IMR-90 (cell line): ENCODE measurements around the gene PRKAG3. TPM values are rescaled to one million over a fixed set of nuclear protein-coding genes. Genes with fewer than 3 reads are reported as not detected.

Source experiments
- ATAC-seq: fragments of 200-7000 bp; cut with Tn5 transposase; 2 replicates; pipeline ENCODE4 v1.9.1; 2020; ENCODE audit warnings: low read depth, mild to moderate bottlenecking, moderate library complexity
- BruUV-seq: library from RNA; stranded (reverse); fragments of 400-500 nt; replicated peaks from 2 replicates; lab custom pipeline; 2021; lab: Mats Ljungman, UMichigan
- CTCF ChIA-PET: fragments of 300-600 bp; formaldehyde crosslinking; extraction: SDS; loops from one replicate; lab custom pipeline; 2021; ENCODE audit warnings: antibody characterized with exemption; lab: Yijun Ruan, JAX
- POLR2A ChIA-PET: fragments of 300-600 bp; sonication (Branson Sonifier 250); formaldehyde crosslinking; loops from one replicate; lab custom pipeline; 2022; ENCODE audit warnings: antibody characterized with exemption; ENCODE audit not compliant: unreplicated experiment; lab: Charles Lee
- DNase-seq: peaks from one replicate; pipeline ENCODE4 v3.0.0; 2013
- H2AFZ ChIP-seq: replicated peaks from 2 replicates; pipeline ENCODE3; 2013; ENCODE audit warnings: low read length, mild to moderate bottlenecking; ENCODE audit not compliant: poor library complexity
- H2AK5ac ChIP-seq: 2 replicates; pipeline ENCODE4 v1.6.1; 2013; ENCODE audit warnings: low read depth, low read length, inconsistent platforms
- H2AK9ac ChIP-seq: replicated peaks from 2 replicates; pipeline ENCODE3; 2013; ENCODE audit warnings: mild to moderate bottlenecking, low read depth, low read length, moderate library complexity; ENCODE audit not compliant: poor library complexity
- H2BK120ac ChIP-seq: 2 replicates; pipeline ENCODE4 v1.6.1; 2013; ENCODE audit warnings: low read depth, low read length, inconsistent platforms
- H2BK15ac ChIP-seq: 3 replicates; pipeline ENCODE4 v1.6.1; 2013; ENCODE audit warnings: low read depth, low read length, inconsistent platforms
- H2BK20ac ChIP-seq: 2 replicates; pipeline ENCODE4 v1.6.1; 2013; ENCODE audit warnings: low read depth, mild to moderate bottlenecking, inconsistent platforms, low read length, moderate library complexity
- H2BK5ac ChIP-seq: 2 replicates; pipeline ENCODE4 v1.6.1; 2013; ENCODE audit warnings: mild to moderate bottlenecking, low read depth, low read length, inconsistent platforms; ENCODE audit not compliant: poor library complexity, severe bottlenecking
- H3K14ac ChIP-seq: replicated peaks from 2 replicates; pipeline ENCODE4 v1.6.1; 2013; ENCODE audit warnings: low read depth, low read length, inconsistent platforms
- H3K18ac ChIP-seq: 2 replicates; pipeline ENCODE4 v1.6.1; 2013; ENCODE audit warnings: low read depth, low read length, control low read depth
- H3K23ac ChIP-seq: 2 replicates; pipeline ENCODE4 v1.6.1; 2013; ENCODE audit warnings: low read depth, low read length, inconsistent platforms
- H3K27ac ChIP-seq: 2 replicates; pipeline ENCODE4 v1.5.1; 2013; ENCODE audit warnings: mild to moderate bottlenecking, control low read depth, low read length; ENCODE audit not compliant: insufficient read depth
- H3K27me3 ChIP-seq: 2 replicates; pipeline ENCODE4 v1.6.1; 2013; ENCODE audit warnings: low read length; ENCODE audit not compliant: control insufficient read depth, insufficient read depth
- H3K36me3 ChIP-seq: 2 replicates; pipeline ENCODE4 v1.6.1; 2013; ENCODE audit warnings: low read length, mixed read lengths; ENCODE audit not compliant: control insufficient read depth, insufficient read depth
- H3K4ac ChIP-seq: 2 replicates; pipeline ENCODE4 v1.6.1; 2013; ENCODE audit warnings: low read depth, low read length, inconsistent platforms
- H3K4me1 ChIP-seq: 2 replicates; pipeline ENCODE4 v1.6.1; 2013; ENCODE audit warnings: low read length, mixed read lengths; ENCODE audit not compliant: control insufficient read depth, insufficient read depth
- H3K4me2 ChIP-seq: 2 replicates; pipeline ENCODE4 v1.6.1; 2013; ENCODE audit warnings: low read depth, mild to moderate bottlenecking, control low read depth, low read length, moderate library complexity
- H3K4me3 ChIP-seq: 2 replicates; pipeline ENCODE4 v1.5.1; 2013; ENCODE audit warnings: low read depth, mild to moderate bottlenecking, control low read depth, low read length, moderate library complexity; ENCODE audit not compliant: insufficient read depth
- H3K56ac ChIP-seq: 2 replicates; pipeline ENCODE4 v1.6.1; 2013; ENCODE audit warnings: low read length, inconsistent platforms; ENCODE audit not compliant: insufficient read depth; ENCODE audit errors: extremely low read depth
- H3K79me1 ChIP-seq, 2 experiments: 2 replicates each; pipeline ENCODE4 v1.6.1; 2013; ENCODE audit warnings: low read length in 2 of 2, inconsistent platforms in 1 of 2, low read depth in 1 of 2
- H3K9ac ChIP-seq: 2 replicates; pipeline ENCODE4 v1.6.1; 2013; ENCODE audit warnings: low read depth, low read length, control low read depth
- H3K9me1 ChIP-seq: 2 replicates; pipeline ENCODE4 v1.6.1; 2013; ENCODE audit warnings: low read length, inconsistent platforms; ENCODE audit not compliant: insufficient read depth
- H3K9me3 ChIP-seq: 2 replicates; pipeline ENCODE4 v1.6.1; 2013; ENCODE audit warnings: low read length; ENCODE audit not compliant: control insufficient read depth, insufficient read depth
- H4K20me1 ChIP-seq: 2 replicates; pipeline ENCODE4 v1.6.1; 2013; ENCODE audit warnings: low read length, inconsistent platforms; ENCODE audit not compliant: insufficient read depth
- H4K5ac ChIP-seq: 2 replicates; pipeline ENCODE4 v1.6.1; 2013; ENCODE audit warnings: mild to moderate bottlenecking, low read depth, low read length, control low read depth
- H4K8ac ChIP-seq, 2 experiments: 2 replicates each; pipeline ENCODE4 v1.6.1; 2013; ENCODE audit warnings: low read depth in 2 of 2, low read length in 2 of 2, control low read depth in 1 of 2, inconsistent platforms in 1 of 2
- H4K91ac ChIP-seq: 2 replicates; pipeline ENCODE4 v1.6.1; 2013; ENCODE audit warnings: low read depth, low read length, inconsistent platforms; ENCODE audit not compliant: insufficient read depth
- CEBPB ChIP-seq: IDR thresholded peaks from 2 replicates; pipeline ENCODE4 v1.6.1; 2012; ENCODE audit warnings: low read depth, low read length, improper control_type of control experiment
- NFE2L2 ChIP-seq: fragments of 150-350 bp; IDR thresholded peaks from 2 replicates; pipeline ENCODE4 v1.6.1; 2016; ENCODE audit warnings: low read depth, mild to moderate bottlenecking, low read length
- POLR2A ChIP-seq: IDR thresholded peaks from 2 replicates; pipeline ENCODE4 v1.6.1; 2012; ENCODE audit warnings: mild to moderate bottlenecking, low read depth, low read length
- RAD21 ChIP-seq: IDR thresholded peaks from 2 replicates; pipeline ENCODE4 v1.6.1; 2012; ENCODE audit warnings: low read length, improper control_type of control experiment
- WGBS, 2 experiments: methylation state at CpG; one replicate each; pipeline versions ENCODE4 v1.1.5 to v1.1.7; 2013; ENCODE audit warnings: missing lambda C conversion rate in 2 of 2; ENCODE audit not compliant: insufficient read length in 1 of 2; ENCODE audit errors: extremely low coverage in 2 of 2; 5-methylcytosine and 5-hydroxymethylcytosine counted together
- dilution Hi-C: fragments of 300-500 bp; cut with HindIII; formaldehyde crosslinking; loops from one replicate; pipeline ENCODE4 v1.14.3; 2018; ENCODE audit warnings: low sequenced_read_pairs; ENCODE audit not compliant: unreplicated experiment
- in situ Hi-C: fragments of 300-500 bp; cut with MboI; formaldehyde crosslinking; loops from 3 replicates; pipeline ENCODE4 v1.14.3; 2019; ENCODE audit warnings: low sequenced_read_pairs, inconsistent platforms, mixed read lengths
- intact Hi-C: fragments of 100-400 bp; cut with micrococcal nuclease; formaldehyde crosslinking; loops from 2 replicates; pipeline ENCODE4 v1.10.0; 2022
- polyA plus RNA-seq, 3 experiments: library from polyadenylated mRNA; depleted of rRNA; stranded (reverse); fragments of >200 nt; gene quantifications; 2 replicates each; pipeline ENCODE4 v1.2.3, GENCODE V29; 2012; ENCODE audit warnings: low replicate concordance in 1 of 3
- total RNA-seq: library from RNA; depleted of rRNA; stranded (reverse); fragments of >200 nt; gene quantifications from 2 replicates; pipeline ENCODE4 v1.2.3, GENCODE V29; 2012

PRKAG3 gene
- total and polyA plus RNA-seq, 2 of the 4 experiments (the other 2 are of a cell fraction): not detected

DNA sequence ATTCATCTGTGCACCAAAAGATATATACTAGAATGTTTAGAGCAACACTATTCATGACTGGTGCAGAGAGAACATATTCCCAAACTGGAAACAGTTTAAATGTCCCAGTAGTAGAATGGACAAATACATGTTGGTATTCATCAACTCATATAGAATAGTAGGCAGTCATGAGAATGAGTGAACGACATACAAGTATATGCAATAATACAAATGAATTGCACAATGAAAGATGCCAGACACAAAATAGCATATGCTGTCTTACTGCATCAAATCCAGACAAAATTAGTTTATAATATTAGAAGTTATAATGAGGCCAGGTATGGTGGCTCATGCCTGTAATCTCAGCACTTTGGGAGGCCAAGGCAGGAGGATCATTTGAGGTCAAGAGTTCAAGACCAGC lies 8.3 kb upstream of the PRKAG3 start:
- BruUV-seq: no TSS peak
- POLR2A ChIA-PET: no interaction called here

More for the DNA sequence above, 8.3 kb upstream of the PRKAG3 start:
- Histone ChIP-seq H3K27ac (no peak overlapping the region), H2AK5ac (no peak overlapping the region), H4K20me1 (no peaks in the 10 kb centered on the region), H3K14ac (no peak overlapping the region), H2BK20ac (no peak overlapping the region), H3K4me1 (no peaks in the 10 kb centered on the region; the same call in 1 of the 2 replicates), H2BK120ac (no peak overlapping the region), H2AFZ (no peak overlapping the region), H3K4ac (no peak overlapping the region), H4K8ac (no peak overlapping the region), H2AK9ac (no peak overlapping the region), H3K36me3 (no peaks in the 10 kb centered on the region), H3K56ac (no peak overlapping the region), H3K23ac (no peak overlapping the region), H3K27me3 (peaks cover 8% of the 10 kb centered on the region), H3K9me1 (no peaks in the 10 kb centered on the region), H2BK15ac (no peak overlapping the region), H3K4me3 (no peak overlapping the region), H4K5ac (no peak overlapping the region), H3K9ac (no peak overlapping the region), H3K9me3 (0 out of 2 replicates have a peak, but pooled peaks cover 2% of the 10 kb centered on the region), H3K79me1 (no peaks in the 10 kb centered on the region), H2BK5ac (peak overlapping the region; percentile 17), H4K91ac (no peak overlapping the region), H3K4me2 (no peak overlapping the region), H3K18ac (no peak overlapping the region)
- in situ Hi-C loops (loop anchor here (10.0 kb wide), 1 partner anchor 155 kb away; no protein-coding TSS in a partner anchor), intact Hi-C loops (loop anchor here (5.0 kb wide), 1 partner anchor 58 kb away; the partner anchor contains the start of gene CYP27A1), dilution Hi-C loops (no loop called here)
- DNase-seq (no peak), ATAC-seq (no peak; the same call in 1 of the 2 replicates)
- CTCF ChIA-PET: interaction anchor here (0.9 kb wide), 1 partner anchor 8 kb away, joined by 3 read pairs; no protein-coding TSS in a partner anchor
- TF ChIP-seq RAD21 (no peak), NFE2L2 (no peak), CEBPB (peak; percentile 61), POLR2A (no peak)
- no CpG with 5 or more reads among the region's 1 CpG for WGBS, 2 experiments
